Parathyroid adenoma (tissue), 2 donors: ENCODE measurements around the gene PACS2.

ENCODE experiments used
- H2AFZ ChIP-seq: fragments of 300-600 bp; sonication (generic); one replicate; pipeline ENCODE4 v1.7.0; 2017; ENCODE audit warnings: antibody characterized with exemption, mild to moderate bottlenecking
- H3K27ac ChIP-seq: fragments of 300-600 bp; sonication (generic); one replicate; pipeline ENCODE4 v1.7.0; 2017
- H3K27me3 ChIP-seq: fragments of 300-600 bp; sonication (generic); one replicate; pipeline ENCODE4 v1.7.0; 2017; ENCODE audit warnings: low read length; ENCODE audit not compliant: control insufficient read depth, insufficient read depth
- H3K36me3 ChIP-seq: fragments of 300-600 bp; sonication (generic); one replicate; pipeline ENCODE4 v1.7.0; 2017; ENCODE audit warnings: low read length; ENCODE audit not compliant: control insufficient read depth, insufficient read depth
- H3K4me1 ChIP-seq: fragments of 300-600 bp; sonication (generic); one replicate; pipeline ENCODE4 v1.7.0; 2017; ENCODE audit warnings: control low read depth
- H3K4me2 ChIP-seq: fragments of 300-600 bp; sonication (generic); one replicate; pipeline ENCODE4 v1.7.0; 2017; ENCODE audit warnings: low read length
- H3K4me3 ChIP-seq: fragments of 300-600 bp; sonication (generic); one replicate; pipeline ENCODE4 v1.7.0; 2017; ENCODE audit warnings: low read depth, low read length
- H3K79me2 ChIP-seq: fragments of 300-600 bp; sonication (generic); one replicate; pipeline ENCODE4 v1.7.0; 2017; ENCODE audit warnings: control low read depth
- H3K9ac ChIP-seq: fragments of 300-600 bp; sonication (generic); one replicate; pipeline ENCODE4 v1.7.0; 2017; ENCODE audit warnings: mild to moderate bottlenecking
- H3K9me3 ChIP-seq: fragments of 300-600 bp; sonication (generic); one replicate; pipeline ENCODE4 v1.7.0; 2017; ENCODE audit warnings: low read length; ENCODE audit not compliant: control insufficient read depth
- TF ChIP-seq, protein P1 (sequence below): fragments of 300-600 bp; sonication (generic); IDR thresholded peaks from one replicate; pipeline ENCODE4 v1.7.0; 2017; ENCODE audit warnings: antibody characterized with exemption, mild to moderate bottlenecking
- donor health status: primary hyperparathyroidism.

PACS2 gene

DNA sequence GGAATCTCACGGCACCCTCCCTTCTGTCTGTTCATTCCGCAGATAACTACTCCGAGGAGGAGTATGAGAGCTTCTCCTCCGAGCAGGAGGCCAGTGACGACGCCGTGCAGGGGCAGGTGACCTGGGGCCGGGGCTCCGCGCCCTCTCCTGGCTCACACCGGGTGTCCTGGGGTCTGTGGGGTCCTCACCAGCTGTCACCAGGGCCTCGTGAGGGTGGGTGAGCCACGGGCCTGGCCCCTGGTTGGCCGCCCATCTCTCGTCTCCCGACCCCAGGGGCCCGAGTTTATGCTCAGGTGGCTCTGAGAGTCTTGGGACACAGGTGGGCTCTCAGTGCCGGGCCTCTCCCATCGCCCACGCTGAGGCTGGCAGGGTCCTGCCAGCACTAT lies 53.5 kb downstream of the PACS2 start:
- Histone ChIP-seq H3K27ac (no peak overlapping the region), H2AFZ (no peak overlapping the region), H3K36me3 (no peaks in the 10 kb centered on the region), H3K79me2 (peaks cover 2% of the 10 kb centered on the region), H3K27me3 (no peaks in the 10 kb centered on the region), H3K9me3 (no peaks in the 10 kb centered on the region), H3K4me3 (no peak overlapping the region), H3K9ac (no peak overlapping the region), H3K4me2 (no peak overlapping the region), H3K4me1 (no peaks in the 10 kb centered on the region)
- TF ChIP-seq, protein P1, sequence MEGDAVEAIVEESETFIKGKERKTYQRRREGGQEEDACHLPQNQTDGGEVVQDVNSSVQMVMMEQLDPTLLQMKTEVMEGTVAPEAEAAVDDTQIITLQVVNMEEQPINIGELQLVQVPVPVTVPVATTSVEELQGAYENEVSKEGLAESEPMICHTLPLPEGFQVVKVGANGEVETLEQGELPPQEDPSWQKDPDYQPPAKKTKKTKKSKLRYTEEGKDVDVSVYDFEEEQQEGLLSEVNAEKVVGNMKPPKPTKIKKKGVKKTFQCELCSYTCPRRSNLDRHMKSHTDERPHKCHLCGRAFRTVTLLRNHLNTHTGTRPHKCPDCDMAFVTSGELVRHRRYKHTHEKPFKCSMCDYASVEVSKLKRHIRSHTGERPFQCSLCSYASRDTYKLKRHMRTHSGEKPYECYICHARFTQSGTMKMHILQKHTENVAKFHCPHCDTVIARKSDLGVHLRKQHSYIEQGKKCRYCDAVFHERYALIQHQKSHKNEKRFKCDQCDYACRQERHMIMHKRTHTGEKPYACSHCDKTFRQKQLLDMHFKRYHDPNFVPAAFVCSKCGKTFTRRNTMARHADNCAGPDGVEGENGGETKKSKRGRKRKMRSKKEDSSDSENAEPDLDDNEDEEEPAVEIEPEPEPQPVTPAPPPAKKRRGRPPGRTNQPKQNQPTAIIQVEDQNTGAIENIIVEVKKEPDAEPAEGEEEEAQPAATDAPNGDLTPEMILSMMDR: no peak

DNA sequence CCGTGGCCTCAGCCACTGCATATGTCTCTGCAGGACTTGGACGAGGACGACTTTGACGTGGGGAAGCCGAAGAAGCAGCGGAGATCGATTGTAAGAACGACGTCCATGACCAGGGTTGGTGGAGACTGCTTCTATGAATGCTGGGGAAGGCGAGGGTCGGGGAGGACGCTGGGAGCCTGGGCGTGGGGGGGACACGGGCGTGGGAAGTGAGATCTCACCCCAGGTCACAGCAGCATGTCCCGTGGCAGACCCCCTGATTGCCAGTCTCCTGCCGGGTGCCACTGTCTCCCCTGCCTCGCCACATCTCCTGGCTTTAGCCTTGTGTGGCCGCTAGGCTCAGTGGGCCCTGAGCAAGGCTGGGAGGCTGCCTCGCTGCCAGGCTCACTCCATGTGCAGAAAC lies 53.9 kb downstream of the PACS2 start:
- Histone ChIP-seq H3K27ac (no peak overlapping the region), H3K36me3 (no peaks in the 10 kb centered on the region), H3K79me2 (peaks cover 2% of the 10 kb centered on the region), H3K4me1 (no peaks in the 10 kb centered on the region), H3K4me2 (no peak overlapping the region), H3K9ac (no peak overlapping the region), H3K4me3 (no peak overlapping the region), H3K27me3 (no peaks in the 10 kb centered on the region), H3K9me3 (no peaks in the 10 kb centered on the region), H2AFZ (no peak overlapping the region)
- TF ChIP-seq, protein P1: no peak

DNA sequence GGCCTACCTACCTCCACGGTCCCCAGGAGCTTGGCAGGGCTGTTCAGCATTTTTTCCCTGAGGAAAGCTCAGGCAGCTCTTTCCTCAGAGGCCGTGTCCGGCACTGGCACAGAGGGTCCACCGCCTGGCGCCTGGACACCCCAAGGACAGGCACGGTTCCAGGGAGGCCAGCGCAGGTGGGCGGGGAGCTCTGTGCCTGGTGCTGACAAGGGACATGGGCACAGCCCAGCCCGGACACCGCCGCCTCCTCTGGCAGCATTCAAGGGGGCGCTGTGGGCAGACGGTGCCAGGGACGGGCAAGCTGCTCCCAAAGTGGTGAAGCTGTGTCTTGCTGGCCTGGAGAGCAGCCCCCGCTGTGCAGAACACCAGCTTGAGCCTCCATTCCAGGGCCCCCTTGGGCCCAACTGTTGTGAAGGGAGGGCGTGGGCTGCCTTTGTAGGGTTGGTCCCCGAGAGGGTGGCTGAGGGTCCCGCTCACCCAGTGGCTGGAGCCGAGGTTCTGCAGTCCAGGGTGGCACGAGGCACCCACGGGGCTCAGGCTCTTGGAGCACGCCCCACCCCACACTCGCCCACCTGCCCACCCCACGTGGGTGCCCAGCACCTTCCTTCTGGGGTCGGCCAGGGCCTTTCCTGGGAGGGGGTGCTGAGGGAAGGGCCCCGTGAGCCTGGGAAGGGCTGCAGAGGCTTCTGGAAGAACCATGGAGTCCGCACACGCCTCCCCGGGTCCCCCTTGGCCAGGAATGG lies 54.5 kb downstream of the PACS2 start:
- H3K9me3 ChIP-seq: no peaks in the 10 kb centered on the region
- no peak overlapping the region for H3K4me3 ChIP-seq
- TF ChIP-seq, protein P1: no peak
- no peak overlapping the region for H3K9ac ChIP-seq
- H3K27ac ChIP-seq: no peak overlapping the region
- H3K36me3 ChIP-seq: no peaks in the 10 kb centered on the region
- H2AFZ ChIP-seq: no peak overlapping the region
- H3K4me2 ChIP-seq: no peak overlapping the region
- H3K79me2 ChIP-seq: peaks cover 2% of the 10 kb centered on the region
- H3K4me1 ChIP-seq: no peaks in the 10 kb centered on the region
- H3K27me3 ChIP-seq: no peaks in the 10 kb centered on the region

DNA sequence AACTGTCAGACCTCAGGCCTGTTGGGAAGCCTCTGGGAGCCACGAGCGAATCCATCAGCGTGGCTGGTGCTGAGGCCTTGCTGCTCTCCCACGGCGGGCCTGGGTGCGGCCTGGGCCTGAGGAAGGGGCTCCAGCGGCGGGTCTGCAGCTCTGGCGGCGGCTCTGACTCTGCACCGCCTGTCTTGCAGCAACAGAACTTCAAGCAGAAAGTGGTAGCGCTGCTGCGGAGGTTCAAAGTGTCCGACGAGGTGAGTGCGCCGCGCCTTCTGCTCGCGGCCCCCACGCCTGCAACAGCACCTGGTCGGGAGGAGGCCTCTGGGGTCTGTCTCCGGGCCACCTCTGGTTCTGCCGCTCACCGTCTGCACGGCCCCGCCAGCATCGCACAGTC lies 55.1 kb downstream of the PACS2 start:
- Histone ChIP-seq H3K27ac (no peak overlapping the region), H3K9ac (no peak overlapping the region), H3K36me3 (no peaks in the 10 kb centered on the region), H3K4me3 (no peak overlapping the region), H3K4me1 (no peaks in the 10 kb centered on the region), H2AFZ (no peak overlapping the region), H3K27me3 (no peaks in the 10 kb centered on the region), H3K79me2 (peaks cover 2% of the 10 kb centered on the region), H3K4me2 (no peak overlapping the region), H3K9me3 (no peaks in the 10 kb centered on the region)
- TF ChIP-seq, protein P1: no peak

DNA sequence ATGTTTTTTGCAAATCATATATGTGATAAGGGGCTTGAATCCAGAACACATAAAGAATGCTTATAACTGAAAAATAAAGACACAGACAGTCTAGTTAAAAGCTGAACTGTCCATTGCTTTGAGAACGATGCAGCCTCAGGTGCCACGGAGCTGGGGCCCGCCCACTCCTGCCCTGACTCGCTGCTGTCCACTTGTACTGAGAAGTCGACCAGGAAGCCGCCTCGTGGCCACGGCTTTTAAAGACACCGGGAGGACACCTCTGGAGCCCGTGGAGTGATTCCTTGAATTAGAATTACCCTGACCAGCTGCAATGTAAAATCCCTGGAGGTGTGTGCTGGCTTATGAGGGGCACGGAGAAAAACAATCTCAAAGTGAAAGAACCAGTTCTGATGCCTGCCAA lies 59.8 kb downstream of the PACS2 start:
- H2AFZ ChIP-seq: no peak overlapping the region
- no peaks in the 10 kb centered on the region for H3K27me3 ChIP-seq
- H3K79me2 ChIP-seq: peaks cover 2% of the 10 kb centered on the region
- no peaks in the 10 kb centered on the region for H3K9me3 ChIP-seq
- H3K36me3 ChIP-seq: no peaks in the 10 kb centered on the region
- H3K4me1 ChIP-seq: no peaks in the 10 kb centered on the region
- H3K4me2 ChIP-seq: no peak overlapping the region
- H3K9ac ChIP-seq: no peak overlapping the region
- no peak overlapping the region for H3K27ac ChIP-seq
- H3K4me3 ChIP-seq: no peak overlapping the region
- TF ChIP-seq, protein P1: no peak
